Kidney epithelial cell (primary cell): ENCODE measurements around the gene EXOC6B. TPM values are rescaled to one million over a fixed set of nuclear protein-coding genes. Genes with fewer than 3 reads are reported as not detected.

Experiments
- DNase-seq: peaks from one replicate; pipeline ENCODE4 v3.0.0-alpha.2; 2010; ENCODE audit warnings: low read depth
- H3K27me3 ChIP-seq: 2 replicates; pipeline ENCODE4 v1.6.0; 2011; ENCODE audit warnings: low read length; ENCODE audit not compliant: control insufficient read depth, insufficient read depth
- H3K36me3 ChIP-seq: 2 replicates; pipeline ENCODE4 v1.5.1; 2011; ENCODE audit warnings: low read length; ENCODE audit not compliant: control insufficient read depth, insufficient read depth
- H3K4me3 ChIP-seq: 2 replicates; pipeline ENCODE4 v1.5.1; 2011; ENCODE audit warnings: low read depth, mild to moderate bottlenecking, control low read depth, low read length
- CTCF ChIP-seq: IDR thresholded peaks from 2 replicates; pipeline ENCODE4 v1.5.1; 2011; ENCODE audit warnings: mild to moderate bottlenecking, moderate library complexity, low read length, control low read depth, inconsistent platforms; ENCODE audit not compliant: insufficient read depth, poor library complexity, severe bottlenecking
- total RNA-seq: library from RNA; depleted of rRNA; stranded (reverse); fragments of >200 nt; gene quantifications from 2 replicates; pipeline ENCODE4 v1.2.3, GENCODE V29; 2015

Gene EXOC6B
- total RNA-seq, 1 donor from 2014 or later, result 21.8 TPM

GRCh38 chr2:72623481-72623880 lies 202.4 kb downstream of the EXOC6B start:
- Histone ChIP-seq H3K4me3 (no peak overlapping the region), H3K36me3 (no peaks in the 10 kb centered on the region), H3K27me3 (no peaks in the 10 kb centered on the region)
- no peak for DNase-seq
- no peak for TF ChIP-seq CTCF

- no peak for DNase-seq
- Histone ChIP-seq H3K4me3 (no peak overlapping the region), H3K27me3 (no peaks in the 10 kb centered on the region), H3K36me3 (no peaks in the 10 kb centered on the region)
- TF ChIP-seq CTCF, result no peak
These were observed 206.2 kb downstream of the EXOC6B start for GRCh38 chr2:72619626-72620025.

DNA sequence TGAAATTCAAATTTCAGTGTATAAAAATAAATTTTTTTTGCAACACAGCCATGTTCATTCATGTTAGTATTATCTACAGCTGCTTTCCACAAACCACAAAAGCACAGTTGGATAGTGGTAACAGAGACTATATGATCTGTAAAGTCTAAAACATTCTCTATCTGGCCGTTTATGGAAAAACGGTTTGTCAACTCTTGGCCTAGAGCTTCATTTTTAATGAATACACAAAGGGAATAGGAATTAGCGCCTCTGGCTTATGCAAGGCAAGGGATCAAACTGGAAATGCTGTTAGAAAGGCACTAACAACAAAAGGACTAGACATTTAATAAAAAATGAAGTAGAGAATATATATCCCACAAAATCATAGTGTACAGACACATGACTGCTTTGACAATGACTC lies 211.9 kb downstream of the EXOC6B start:
- Histone ChIP-seq H3K4me3 (no peak overlapping the region), H3K27me3 (no peaks in the 10 kb centered on the region), H3K36me3 (no peaks in the 10 kb centered on the region)
- TF ChIP-seq CTCF, result no peak
- DNase-seq, result no peak

DNA sequence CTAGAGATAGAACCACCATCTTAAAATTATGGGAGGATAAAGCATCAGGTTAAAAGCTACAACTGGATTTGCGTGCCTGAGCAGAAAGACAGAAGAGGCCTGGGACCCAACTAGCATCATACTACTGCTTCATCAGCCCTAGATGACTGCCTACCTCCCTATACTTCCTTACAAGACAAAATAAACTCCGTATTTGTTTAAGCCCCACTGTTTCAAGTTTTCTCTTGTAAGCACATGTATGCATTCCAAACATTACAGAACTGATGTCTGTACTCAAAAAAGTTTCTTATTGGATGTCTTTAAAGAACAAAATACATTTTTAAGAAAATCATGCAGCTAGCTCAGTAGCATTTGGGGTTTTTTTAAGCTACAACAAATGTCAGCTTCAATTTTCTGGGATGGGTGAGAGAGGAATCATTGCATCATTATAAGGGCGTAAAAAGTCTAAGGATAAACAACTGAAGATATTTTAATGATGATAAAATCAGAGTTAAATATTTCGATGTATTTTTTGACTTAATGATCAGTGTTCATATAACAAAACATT lies 213.1 kb downstream of the EXOC6B start:
- no peaks in the 10 kb centered on the region for H3K27me3 ChIP-seq
- DNase-seq, result no peak
- H3K36me3 ChIP-seq, result no peaks in the 10 kb centered on the region
- no peak for TF ChIP-seq CTCF
- no peak overlapping the region for H3K4me3 ChIP-seq

GRCh38 chr2:72607189-72607588 lies 218.6 kb downstream of the EXOC6B start:
- no peak for TF ChIP-seq CTCF

DNA sequence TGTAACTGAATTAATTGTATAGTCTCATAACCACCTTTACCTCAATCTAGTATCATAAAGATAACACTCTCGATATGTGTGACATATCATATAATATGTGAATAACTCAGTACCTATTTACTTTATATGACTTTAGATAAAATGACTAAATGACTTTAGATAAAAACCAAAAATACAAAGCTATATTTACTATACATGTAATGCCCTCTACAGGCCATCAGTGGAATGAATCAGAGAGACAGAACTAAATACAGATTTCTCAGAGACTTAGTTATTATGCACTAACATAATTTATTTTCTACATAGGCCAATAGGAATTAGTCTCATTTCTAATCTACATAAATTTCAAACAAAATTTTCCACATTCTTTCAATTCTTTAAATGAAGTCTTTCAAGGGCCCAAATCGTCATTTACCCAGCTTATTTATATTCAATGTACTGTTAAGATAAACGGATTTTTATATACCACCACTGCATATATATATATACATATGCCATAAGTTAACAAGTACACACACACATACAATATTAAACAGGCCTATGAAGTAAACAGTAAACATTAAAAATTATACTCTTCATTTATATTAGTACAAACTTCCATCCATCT lies 219.9 kb downstream of the EXOC6B start:
- no peaks in the 10 kb centered on the region for H3K27me3 ChIP-seq
- H3K36me3 ChIP-seq, result no peaks in the 10 kb centered on the region
- no peak for DNase-seq
- H3K4me3 ChIP-seq, result no peak overlapping the region
- peak; percentile 57 for TF ChIP-seq CTCF

More at GRCh38 chr2:72607189-72607588, 218.6 kb downstream of the EXOC6B start:
- no peaks in the 10 kb centered on the region for H3K27me3 ChIP-seq
- no peak for DNase-seq
- no peaks in the 10 kb centered on the region for H3K36me3 ChIP-seq
- no peak overlapping the region for H3K4me3 ChIP-seq
